Smooth muscle cell of the coronary artery (primary cell): ENCODE data around the gene CH25H. TPM values are rescaled to one million over a fixed set of nuclear protein-coding genes. Genes with fewer than 3 reads are reported as not detected.

Source experiments
- total RNA-seq: library from RNA; depleted of rRNA; stranded (reverse); fragments of >200 nt; gene quantifications from 2 replicates; pipeline ENCODE4 v1.2.3, GENCODE V29; 2014; ENCODE audit warnings: low replicate concordance

CH25H gene
- 3.3 and 5.2 TPM in 2 replicates for total RNA-seq

GRCh38 chr10:89207181-89207800 lies at the start of gene CH25H:
Gene CH25H (minus strand): TSS chr10:89207317. CDS start chr10:89207292, 25 bp downstream.

GRCh38 chr10:89251409-89252224 lies 44.5 kb upstream of the CH25H start, which contains the start of gene LIPA:
Gene LIPA (minus strand): TSS chr10:89251775. CDS start chr10:89247648, 4,127 bp downstream.

Other genes starting within 250 kb of the CH25H start
- 60.1 and 108 TPM in 2 replicates for gene FAS, start 216.5 kb downstream of the CH25H start, total RNA-seq
- 35.4 and 44.1 TPM in 2 replicates for gene LIPA, start 44.5 kb upstream of the CH25H start, total RNA-seq
- 2.9 and 6.4 TPM in 2 replicates for gene IFIT2, start 94.7 kb upstream of the CH25H start, total RNA-seq
- gene IFIT3, start 120.7 kb upstream of the CH25H start, total RNA-seq, result 5.3 and 18.7 TPM in 2 replicates
- not detected in 2 replicates for gene IFIT1B, start 170.7 kb upstream of the CH25H start, total RNA-seq
- 3.6 and 27.1 TPM in 2 replicates for gene IFIT1, start 185.3 kb upstream of the CH25H start, total RNA-seq
- gene IFIT5, start 207.3 kb upstream of the CH25H start, total RNA-seq, result 10.7 and 11.8 TPM in 2 replicates